MM.1S (cell line): ENCODE results near the gene CALD1.

Experiments
- DNase-seq: peaks from one replicate; pipeline ENCODE4 v3.0.0-alpha.2; 2015
- H2AFZ ChIP-seq: fragments of 300-600 bp; sonication (generic); 2 replicates; pipeline ENCODE4 v1.6.0; 2016; ENCODE audit warnings: antibody characterized with exemption, low read length
- H3F3A ChIP-seq: fragments of 300-600 bp; sonication (generic); 2 replicates; pipeline ENCODE4 v1.6.1; 2016; ENCODE audit warnings: mild to moderate bottlenecking, antibody characterized with exemption, low read length, moderate library complexity, mixed read lengths; ENCODE audit not compliant: insufficient read depth
- H3K27ac ChIP-seq: fragments of 300-600 bp; sonication (generic); 2 replicates; pipeline ENCODE4 v1.5.1; 2016; ENCODE audit warnings: mild to moderate bottlenecking, low read length
- H3K27me3 ChIP-seq: fragments of 300-600 bp; sonication (generic); replicated peaks from 2 replicates; pipeline ENCODE4 v1.6.0; 2016; ENCODE audit warnings: low read length; ENCODE audit not compliant: insufficient read depth
- H3K36me3 ChIP-seq: fragments of 300-600 bp; sonication (generic); replicated peaks from 2 replicates; pipeline ENCODE4 v1.6.1; 2016; ENCODE audit warnings: mild to moderate bottlenecking, low read length, mixed read lengths; ENCODE audit not compliant: insufficient read depth
- H3K4me1 ChIP-seq: fragments of 300-600 bp; sonication (generic); 2 replicates; pipeline ENCODE4 v1.6.1; 2016; ENCODE audit warnings: low read length, mixed read lengths
- H3K4me2 ChIP-seq: fragments of 300-600 bp; sonication (generic); 2 replicates; pipeline ENCODE4 v1.6.0; 2016; ENCODE audit warnings: low read depth, low read length
- H3K4me3 ChIP-seq: fragments of 300-600 bp; sonication (generic); 2 replicates; pipeline ENCODE4 v1.5.1; 2016; ENCODE audit warnings: low read length, mixed read lengths
- H3K79me2 ChIP-seq: fragments of 300-600 bp; sonication (generic); 2 replicates; pipeline ENCODE4 v1.6.1; 2016; ENCODE audit warnings: mixed run types, low read length, mixed read lengths
- H3K9ac ChIP-seq: fragments of 300-600 bp; sonication (generic); 2 replicates; pipeline ENCODE4 v1.6.1; 2016; ENCODE audit warnings: low read length, mixed read lengths
- H3K9me2 ChIP-seq: fragments of 300-600 bp; sonication (generic); replicated peaks from 2 replicates; pipeline ENCODE4 v1.6.1; 2016; ENCODE audit warnings: mild to moderate bottlenecking, low read length, mixed read lengths; ENCODE audit not compliant: insufficient read depth
- H3K9me3 ChIP-seq: fragments of 300-600 bp; sonication (generic); replicated peaks from 2 replicates; pipeline ENCODE4 v1.6.1; 2016; ENCODE audit warnings: mild to moderate bottlenecking, low read length, mixed read lengths; ENCODE audit not compliant: insufficient read depth
- H4K20me1 ChIP-seq: fragments of 300-600 bp; sonication (generic); 2 replicates; pipeline ENCODE4 v1.6.1; 2016; ENCODE audit warnings: mild to moderate bottlenecking, low read length, moderate library complexity, mixed read lengths; ENCODE audit not compliant: insufficient read depth
- CTCF ChIP-seq: fragments of 300-600 bp; sonication (generic); IDR thresholded peaks from 2 replicates; pipeline ENCODE4 v1.5.1; 2016; ENCODE audit warnings: antibody characterized with exemption, low read length, mixed read lengths
- EZH2 ChIP-seq: fragments of 300-600 bp; sonication (generic); optimal IDR thresholded peaks from 2 replicates; pipeline ENCODE3; 2017; ENCODE audit warnings: low read depth, mild to moderate bottlenecking, antibody characterized with exemption, low read length, mixed read lengths
- EZH2phosphoT487 ChIP-seq: fragments of 300-600 bp; sonication (generic); IDR thresholded peaks from 2 replicates; pipeline ENCODE4 v1.6.1; 2018; ENCODE audit warnings: antibody characterized with exemption, low read length

The CALD1 gene

GRCh38 chr7:134771889-134772288 is 7.5 kb upstream of the CALD1 start:
- Histone ChIP-seq H2AFZ (no peak overlapping the region), H3K36me3 (no peaks in the 10 kb centered on the region), H3K9ac (no peak overlapping the region), H3K27ac (no peak overlapping the region), H3K9me2 (no peaks in the 10 kb centered on the region), H3K4me1 (no peaks in the 10 kb centered on the region), H3K9me3 (no peaks in the 10 kb centered on the region), H3K79me2 (no peaks in the 10 kb centered on the region), H3K4me3 (no peak overlapping the region), H3K4me2 (no peak overlapping the region), H3K27me3 (no peaks in the 10 kb centered on the region), H4K20me1 (no peaks in the 10 kb centered on the region), H3F3A (no peaks in the 10 kb centered on the region)
- no peak for TF ChIP-seq EZH2phosphoT487
- no peak for TF ChIP-seq EZH2
- TF ChIP-seq CTCF, result no peak
- no peak for DNase-seq

- H3K9ac ChIP-seq, result no peak overlapping the region
- H3K36me3 ChIP-seq, result no peaks in the 10 kb centered on the region
- no peaks in the 10 kb centered on the region for H3K4me1 ChIP-seq
- no peaks in the 10 kb centered on the region for H4K20me1 ChIP-seq
- no peak overlapping the region for H2AFZ ChIP-seq
- TF ChIP-seq EZH2phosphoT487 (no peak), CTCF (no peak), EZH2 (no peak)
- H3K79me2 ChIP-seq, result no peaks in the 10 kb centered on the region
- no peak for DNase-seq
- no peak overlapping the region for H3K4me2 ChIP-seq
- H3K4me3 ChIP-seq, result no peak overlapping the region
- H3K9me3 ChIP-seq, result no peaks in the 10 kb centered on the region
- H3K27ac ChIP-seq, result no peak overlapping the region
- H3K27me3 ChIP-seq, result no peaks in the 10 kb centered on the region
- H3F3A ChIP-seq, result no peaks in the 10 kb centered on the region
- H3K9me2 ChIP-seq, result no peaks in the 10 kb centered on the region
Observed at GRCh38 chr7:134772401-134772800, 7.0 kb upstream of the CALD1 start.

- Histone ChIP-seq H3K4me3 (no peak overlapping the region), H3K79me2 (no peaks in the 10 kb centered on the region), H3K9me2 (no peaks in the 10 kb centered on the region), H3F3A (no peaks in the 10 kb centered on the region), H3K27me3 (no peaks in the 10 kb centered on the region), H3K9me3 (no peaks in the 10 kb centered on the region), H3K9ac (no peak overlapping the region), H3K27ac (no peak overlapping the region), H4K20me1 (no peaks in the 10 kb centered on the region), H3K4me2 (no peak overlapping the region), H3K4me1 (no peaks in the 10 kb centered on the region), H3K36me3 (no peaks in the 10 kb centered on the region), H2AFZ (no peak overlapping the region)
- TF ChIP-seq EZH2 (no peak), EZH2phosphoT487 (no peak)
- no peak for DNase-seq
Observed at GRCh38 chr7:134773164-134773563, 6.3 kb upstream of the CALD1 start.

GRCh38 chr7:134774119-134774518 is 5.3 kb upstream of the CALD1 start:
- Histone ChIP-seq H3K4me3 (no peak overlapping the region), H3F3A (no peaks in the 10 kb centered on the region), H3K4me2 (no peak overlapping the region), H3K27ac (no peak overlapping the region), H3K9me3 (no peaks in the 10 kb centered on the region), H3K27me3 (no peaks in the 10 kb centered on the region), H3K36me3 (no peaks in the 10 kb centered on the region), H3K4me1 (no peaks in the 10 kb centered on the region), H3K9me2 (no peaks in the 10 kb centered on the region), H3K79me2 (no peaks in the 10 kb centered on the region), H2AFZ (no peak overlapping the region), H4K20me1 (no peaks in the 10 kb centered on the region), H3K9ac (no peak overlapping the region)
- TF ChIP-seq EZH2, result no peak
- TF ChIP-seq EZH2phosphoT487, result no peak
- TF ChIP-seq CTCF, result no peak
- no peak for DNase-seq
